Trophoblast cell (in vitro differentiated cells and primary cell): ENCODE data around the gene ACTC1.
A peak's percentile ranks its signal among the peaks of the same experiment; 100 is the strongest.

ENCODE experiments used
- DNase-seq, 2 donors: peaks; one replicate each; pipeline ENCODE4 v3.0.0-alpha.2; 2016
- H2AFZ ChIP-seq: 2 replicates; pipeline ENCODE4 v1.6.1; 2013; ENCODE audit warnings: low read length, moderate library complexity, mild to moderate bottlenecking; ENCODE audit not compliant: insufficient read depth, poor library complexity
- H2AK5ac ChIP-seq: 2 replicates; pipeline ENCODE4 v1.6.1; 2013; ENCODE audit warnings: mild to moderate bottlenecking, low read length
- H2BK120ac ChIP-seq: 2 replicates; pipeline ENCODE4 v1.6.1; 2013; ENCODE audit warnings: low read length, mild to moderate bottlenecking, moderate library complexity; ENCODE audit not compliant: insufficient read depth, poor library complexity
- H2BK12ac ChIP-seq: 2 replicates; pipeline ENCODE4 v1.6.1; 2013; ENCODE audit warnings: mild to moderate bottlenecking, low read length, moderate library complexity
- H2BK5ac ChIP-seq: 2 replicates; pipeline ENCODE4 v1.6.1; 2013; ENCODE audit warnings: low read length, low read depth, moderate library complexity, mild to moderate bottlenecking; ENCODE audit not compliant: poor library complexity
- H3K14ac ChIP-seq: 2 replicates; pipeline ENCODE4 v1.6.1; 2013; ENCODE audit warnings: mild to moderate bottlenecking, low read length
- H3K18ac ChIP-seq: 2 replicates; pipeline ENCODE4 v1.6.1; 2013; ENCODE audit warnings: mild to moderate bottlenecking, low read length
- H3K23ac ChIP-seq: 2 replicates; pipeline ENCODE4 v1.6.1; 2013; ENCODE audit warnings: low read length
- H3K27ac ChIP-seq: 2 replicates; pipeline ENCODE4 v1.5.1; 2013; ENCODE audit warnings: low read depth, mild to moderate bottlenecking, inconsistent platforms, low read length, moderate library complexity
- H3K27me3 ChIP-seq: 2 replicates; pipeline ENCODE4 v1.6.1; 2013; ENCODE audit warnings: inconsistent platforms, mild to moderate bottlenecking, low read length, moderate library complexity; ENCODE audit not compliant: insufficient read depth
- H3K36me3 ChIP-seq, 2 experiments: 1 replicate in 1 of 2; 2 replicates in 1 of 2; pipeline ENCODE4 v1.6.1; 2013; ENCODE audit warnings: low read length in 2 of 2, mild to moderate bottlenecking in 2 of 2, moderate library complexity in 1 of 2; ENCODE audit not compliant: insufficient read depth in 2 of 2, control insufficient read depth in 1 of 2
- H3K4ac ChIP-seq: 2 replicates; pipeline ENCODE4 v1.6.1; 2013; ENCODE audit warnings: low read depth, mild to moderate bottlenecking, low read length, moderate library complexity
- H3K4me1 ChIP-seq, 2 experiments: 1 replicate in 1 of 2; 2 replicates in 1 of 2; pipeline ENCODE4 v1.6.1; 2013; ENCODE audit warnings: low read length in 2 of 2, mild to moderate bottlenecking in 2 of 2, moderate library complexity in 1 of 2; ENCODE audit not compliant: insufficient read depth in 2 of 2, control insufficient read depth in 1 of 2
- H3K4me2 ChIP-seq: 2 replicates; pipeline ENCODE4 v1.6.1; 2013; ENCODE audit warnings: inconsistent platforms, mild to moderate bottlenecking, low read length, moderate library complexity
- H3K4me3 ChIP-seq: 2 replicates; pipeline ENCODE4 v1.5.1; 2013; ENCODE audit warnings: mild to moderate bottlenecking, low read depth, low read length, inconsistent platforms
- H3K79me1 ChIP-seq: one replicate; pipeline ENCODE4 v1.6.1; 2013; ENCODE audit warnings: low read length
- H3K79me2 ChIP-seq: 2 replicates; pipeline ENCODE4 v1.6.1; 2013; ENCODE audit warnings: low read length, mild to moderate bottlenecking; ENCODE audit not compliant: control insufficient read depth, insufficient read depth, poor library complexity
- H3K9ac ChIP-seq: 2 replicates; pipeline ENCODE4 v1.6.1; 2013; ENCODE audit warnings: mild to moderate bottlenecking, low read length
- H3K9me3 ChIP-seq: 2 replicates; pipeline ENCODE4 v1.6.1; 2013; ENCODE audit warnings: low read depth, mild to moderate bottlenecking, control low read depth, inconsistent platforms, low read length; ENCODE audit not compliant: insufficient read depth
- H4K12ac ChIP-seq: 2 replicates; pipeline ENCODE4 v1.6.1; 2013; ENCODE audit warnings: low read depth, mild to moderate bottlenecking, low read length, moderate library complexity
- H4K8ac ChIP-seq: 2 replicates; pipeline ENCODE4 v1.6.1; 2013; ENCODE audit warnings: low read depth, mild to moderate bottlenecking, low read length, moderate library complexity
- H4K91ac ChIP-seq: one replicate; pipeline ENCODE4 v1.6.1; 2013; ENCODE audit warnings: low read depth, mild to moderate bottlenecking, low read length, moderate library complexity
- WGBS: extraction: QIAGEN DNeasy Blood & Tissue Kit; methylation state at CpG from one replicate; pipeline ENCODE4 v1.1.7; 2013; ENCODE audit warnings: missing lambda C conversion rate; ENCODE audit not compliant: insufficient read length, insufficient coverage; ENCODE audit errors: extremely low coverage; 5-methylcytosine and 5-hydroxymethylcytosine counted together

Gene ACTC1

GRCh38 chr15:34772312-34772711 lies 23.0 kb downstream of the ACTC1 start:
- H3K27ac ChIP-seq = no peak overlapping the region
- H2BK5ac ChIP-seq = no peak overlapping the region
- H2BK12ac ChIP-seq = no peak overlapping the region
- no peak overlapping the region for H2AFZ ChIP-seq
- H3K79me1 ChIP-seq = no peaks in the 10 kb centered on the region
- no peak overlapping the region for H3K4me2 ChIP-seq
- no CpG with 5 or more reads among the region's 2 CpGs for WGBS
- no peak overlapping the region for H3K18ac ChIP-seq
- H3K79me2 ChIP-seq = no peaks in the 10 kb centered on the region
- H3K23ac ChIP-seq = no peak overlapping the region
- H3K36me3 ChIP-seq = no peaks in the 10 kb centered on the region
- no peak overlapping the region for H3K4me3 ChIP-seq
- H4K12ac ChIP-seq = no peak overlapping the region
- H4K91ac ChIP-seq = no peak overlapping the region
- H3K14ac ChIP-seq = no peak overlapping the region
- no peak overlapping the region for H3K4ac ChIP-seq
- no peak overlapping the region for H3K9ac ChIP-seq
- no peaks in the 10 kb centered on the region for H3K4me1 ChIP-seq
- no peaks in the 10 kb centered on the region for H3K9me3 ChIP-seq
- no peak overlapping the region for H2AK5ac ChIP-seq
- no peak for DNase-seq
- H4K8ac ChIP-seq = no peak overlapping the region
- no peak overlapping the region for H2BK120ac ChIP-seq
- no peaks in the 10 kb centered on the region for H3K27me3 ChIP-seq

- Histone ChIP-seq H3K18ac (no peak overlapping the region), H3K79me1 (no peaks in the 10 kb centered on the region), H4K12ac (no peak overlapping the region), H3K4me1 (no peaks in the 10 kb centered on the region), H3K27ac (no peak overlapping the region), H3K9ac (no peak overlapping the region), H3K9me3 (no peaks in the 10 kb centered on the region), H2AFZ (no peak overlapping the region), H2AK5ac (no peak overlapping the region), H2BK12ac (no peak overlapping the region), H3K4ac (no peak overlapping the region), H2BK120ac (no peak overlapping the region), H4K91ac (no peak overlapping the region), H2BK5ac (no peak overlapping the region), H3K14ac (no peak overlapping the region), H3K23ac (no peak overlapping the region), H3K36me3 (no peaks in the 10 kb centered on the region), H3K4me2 (no peak overlapping the region), H3K27me3 (no peaks in the 10 kb centered on the region), H4K8ac (no peak overlapping the region), H3K4me3 (no peak overlapping the region), H3K79me2 (no peaks in the 10 kb centered on the region)
- no peak for DNase-seq
- WGBS = no CpG with 5 or more reads among the region's 2 CpGs
These were observed 25.6 kb downstream of the ACTC1 start for GRCh38 chr15:34769711-34770110.

GRCh38 chr15:34768530-34768929 lies 26.8 kb downstream of the ACTC1 start:
- Histone ChIP-seq H3K4me1 (no peaks in the 10 kb centered on the region), H3K79me2 (no peaks in the 10 kb centered on the region), H3K14ac (no peak overlapping the region), H4K91ac (no peak overlapping the region), H4K8ac (no peak overlapping the region), H3K4ac (no peak overlapping the region), H3K36me3 (no peaks in the 10 kb centered on the region), H3K4me2 (no peak overlapping the region), H3K18ac (no peak overlapping the region), H4K12ac (no peak overlapping the region), H3K9me3 (no peaks in the 10 kb centered on the region), H3K4me3 (no peak overlapping the region), H3K27me3 (no peaks in the 10 kb centered on the region), H2AFZ (no peak overlapping the region), H2AK5ac (no peak overlapping the region), H2BK5ac (no peak overlapping the region), H3K27ac (no peak overlapping the region), H3K23ac (no peak overlapping the region), H3K79me1 (no peaks in the 10 kb centered on the region), H2BK120ac (no peak overlapping the region), H2BK12ac (no peak overlapping the region), H3K9ac (no peak overlapping the region)
- no peak for DNase-seq

- H2BK120ac ChIP-seq = no peak overlapping the region
- no CpG with 5 or more reads among the region's 5 CpGs for whole genome bisulfite sequencing
These were observed 29.6 kb downstream of the ACTC1 start for GRCh38 chr15:34765741-34766140.

More at GRCh38 chr15:34765741-34766140, 29.6 kb downstream of the ACTC1 start:
- H3K36me3 ChIP-seq = no peaks in the 10 kb centered on the region
- no peaks in the 10 kb centered on the region for H3K79me2 ChIP-seq
- DNase-seq = no peak
- H4K8ac ChIP-seq = no peak overlapping the region
- H3K18ac ChIP-seq = no peak overlapping the region
- no peaks in the 10 kb centered on the region for H3K79me1 ChIP-seq
- no peak overlapping the region for H3K9ac ChIP-seq
- H3K4me3 ChIP-seq = no peak overlapping the region
- no peaks in the 10 kb centered on the region for H3K4me1 ChIP-seq
- peak overlapping the region; percentile 76 for H3K23ac ChIP-seq
- H2BK5ac ChIP-seq = no peak overlapping the region
- no peak overlapping the region for H4K91ac ChIP-seq
- no peak overlapping the region for H2BK12ac ChIP-seq
- no peak overlapping the region for H2AFZ ChIP-seq
- no peak overlapping the region for H2AK5ac ChIP-seq
- H3K9me3 ChIP-seq = no peaks in the 10 kb centered on the region
- H3K27ac ChIP-seq = no peak overlapping the region
- H4K12ac ChIP-seq = no peak overlapping the region
- H3K4me2 ChIP-seq = no peak overlapping the region
- no peak overlapping the region for H3K4ac ChIP-seq
- H3K27me3 ChIP-seq = no peaks in the 10 kb centered on the region
- no peak overlapping the region for H3K14ac ChIP-seq
